WTC11 (cell line): ENCODE measurements around the gene ZBTB16. TPM values are rescaled to one million over a fixed set of nuclear protein-coding genes. Genes with fewer than 3 reads are reported as not detected.

Experiments
- ATAC-seq: fragments of 200-7000 bp; cut with Tn5 transposase; 2 replicates; pipeline ENCODE4 v1.10.0; 2021; ENCODE audit warnings: mild to moderate bottlenecking, moderate library complexity
- CTCF ChIA-PET: fragments of 300-600 bp; sonication (Branson Sonifier 250); formaldehyde crosslinking; loops from one replicate; lab custom pipeline; 2021; ENCODE audit warnings: antibody characterized with exemption; lab: Charles Lee
- POLR2A ChIA-PET: fragments of 350-600 bp; sonication (Branson Sonifier 250); formaldehyde crosslinking; loops from one replicate; lab custom pipeline; 2021; ENCODE audit warnings: antibody characterized with exemption; lab: Charles Lee
- DNase-seq: peaks from one replicate; pipeline ENCODE4 v3.0.0; 2021; ENCODE audit warnings: low spot score
- H3K27ac Mint-ChIP-seq: 2 replicates; pipeline ENCODE4 v1.8.0; 2021; ENCODE audit warnings: mixed read lengths
- H3K27me3 Mint-ChIP-seq: 2 replicates; pipeline ENCODE4 v1.8.0; 2021; ENCODE audit warnings: low read depth, mild to moderate bottlenecking, moderate library complexity, mixed read lengths
- H3K36me3 Mint-ChIP-seq: 2 replicates; pipeline ENCODE4 v1.8.0; 2021; ENCODE audit warnings: mixed read lengths
- H3K4me1 Mint-ChIP-seq: 2 replicates; pipeline ENCODE4 v1.8.0; 2022; ENCODE audit warnings: mixed read lengths
- H3K4me3 Mint-ChIP-seq: 2 replicates; pipeline ENCODE4 v1.8.0; 2021; ENCODE audit warnings: mild to moderate bottlenecking, moderate library complexity, mixed read lengths
- H3K9me3 Mint-ChIP-seq: 2 replicates; pipeline ENCODE4 v1.8.0; 2021; ENCODE audit warnings: mixed read lengths
- AFF4 ChIP-seq: sonication (generic); formaldehyde crosslinking; IDR thresholded peaks from 2 replicates; pipeline ENCODE4 v1.8.1; 2023; ENCODE audit warnings: mild to moderate bottlenecking, missing genetic modification reagents, borderline replicate concordance
- ELF4 ChIP-seq: sonication (generic); formaldehyde crosslinking; IDR thresholded peaks from 2 replicates; pipeline ENCODE4 v1.8.1; 2022; ENCODE audit warnings: low read depth, mild to moderate bottlenecking, moderate library complexity, missing genetic modification reagents
- EMX1 ChIP-seq: fragments of 250-450 bp; sonication (Bioruptor Pico); IDR thresholded peaks from 2 replicates; pipeline ENCODE4 v1.8.0; 2021; ENCODE audit warnings: mild to moderate bottlenecking
- FOXJ3 ChIP-seq: sonication (generic); formaldehyde crosslinking; IDR thresholded peaks from 2 replicates; pipeline ENCODE4 v1.9.0; 2021; ENCODE audit warnings: missing genetic modification reagents, mild to moderate bottlenecking, borderline replicate concordance
- FOXP4 ChIP-seq: sonication (generic); formaldehyde crosslinking; IDR thresholded peaks from 2 replicates; pipeline ENCODE4 v1.8.0; 2022; ENCODE audit warnings: mild to moderate bottlenecking, missing genetic modification reagents
- IRF2 ChIP-seq: sonication (generic); formaldehyde crosslinking; IDR thresholded peaks from 2 replicates; pipeline ENCODE4 v1.8.0; 2022; ENCODE audit warnings: low read depth, missing genetic modification reagents, borderline replicate concordance
- KAT7 ChIP-seq: sonication (generic); formaldehyde crosslinking; IDR thresholded peaks from 2 replicates; pipeline ENCODE4 v1.8.1; 2023; ENCODE audit warnings: missing genetic modification reagents, mild to moderate bottlenecking, borderline replicate concordance
- MAX ChIP-seq: sonication (generic); formaldehyde crosslinking; IDR thresholded peaks from 2 replicates; pipeline ENCODE4 v1.8.0; 2022; ENCODE audit warnings: mild to moderate bottlenecking, missing genetic modification reagents
- OVOL2 ChIP-seq: fragments of 250-450 bp; sonication (Bioruptor Pico); IDR thresholded peaks from 2 replicates; pipeline ENCODE4 v1.9.0; 2021; ENCODE audit warnings: mild to moderate bottlenecking, borderline replicate concordance
- SOX15 ChIP-seq: fragments of 250-450 bp; sonication (Bioruptor Pico); IDR thresholded peaks from 2 replicates; pipeline ENCODE4 v1.9.0; 2021; ENCODE audit warnings: mild to moderate bottlenecking
- ZNF138 ChIP-seq: sonication (generic); formaldehyde crosslinking; conservative IDR thresholded peaks from 2 replicates; pipeline ENCODE4 v1.8.1; 2022; ENCODE audit warnings: mild to moderate bottlenecking, moderate library complexity, missing genetic modification reagents
- ZNF263 ChIP-seq: sonication (generic); formaldehyde crosslinking; IDR thresholded peaks from 2 replicates; pipeline ENCODE4 v1.8.1; 2022; ENCODE audit warnings: low read depth, mild to moderate bottlenecking, moderate library complexity, missing genetic modification reagents
- ZNF671 ChIP-seq: fragments of 250-450 bp; sonication (Bioruptor Pico); IDR thresholded peaks from 2 replicates; pipeline ENCODE4 v1.8.0; 2021; ENCODE audit warnings: mild to moderate bottlenecking
- total RNA-seq: library from RNA; stranded (reverse); gene quantifications from 3 replicates; pipeline ENCODE4 v1.2.3, GENCODE V29; 2021
- TF ChIP-seq, protein P1 (sequence below): sonication (generic); formaldehyde crosslinking; IDR thresholded peaks from 2 replicates; pipeline ENCODE4 v1.8.1; 2023; ENCODE audit warnings: mild to moderate bottlenecking, missing genetic modification reagents, moderate library complexity

ZBTB16 gene
- total RNA-seq, 1 experiment from 2014 or later = 0.57 TPM

- no peak for TF ChIP-seq FOXP4 (CRISPR knock-in tag)
- TF ChIP-seq MAX = no peak
- TF ChIP-seq KAT7 (CRISPR knock-in tag) = no peak
- no peak for TF ChIP-seq ZNF671 (CRISPR knock-in tag)
- TF ChIP-seq EMX1 (CRISPR knock-in tag) = no peak
- TF ChIP-seq ZNF138 = no peak
- TF ChIP-seq OVOL2 (CRISPR knock-in tag) = no peak
Observed at GRCh38 chr11:114090976-114091375, 31.5 kb downstream of the ZBTB16 start (continued).

DNA sequence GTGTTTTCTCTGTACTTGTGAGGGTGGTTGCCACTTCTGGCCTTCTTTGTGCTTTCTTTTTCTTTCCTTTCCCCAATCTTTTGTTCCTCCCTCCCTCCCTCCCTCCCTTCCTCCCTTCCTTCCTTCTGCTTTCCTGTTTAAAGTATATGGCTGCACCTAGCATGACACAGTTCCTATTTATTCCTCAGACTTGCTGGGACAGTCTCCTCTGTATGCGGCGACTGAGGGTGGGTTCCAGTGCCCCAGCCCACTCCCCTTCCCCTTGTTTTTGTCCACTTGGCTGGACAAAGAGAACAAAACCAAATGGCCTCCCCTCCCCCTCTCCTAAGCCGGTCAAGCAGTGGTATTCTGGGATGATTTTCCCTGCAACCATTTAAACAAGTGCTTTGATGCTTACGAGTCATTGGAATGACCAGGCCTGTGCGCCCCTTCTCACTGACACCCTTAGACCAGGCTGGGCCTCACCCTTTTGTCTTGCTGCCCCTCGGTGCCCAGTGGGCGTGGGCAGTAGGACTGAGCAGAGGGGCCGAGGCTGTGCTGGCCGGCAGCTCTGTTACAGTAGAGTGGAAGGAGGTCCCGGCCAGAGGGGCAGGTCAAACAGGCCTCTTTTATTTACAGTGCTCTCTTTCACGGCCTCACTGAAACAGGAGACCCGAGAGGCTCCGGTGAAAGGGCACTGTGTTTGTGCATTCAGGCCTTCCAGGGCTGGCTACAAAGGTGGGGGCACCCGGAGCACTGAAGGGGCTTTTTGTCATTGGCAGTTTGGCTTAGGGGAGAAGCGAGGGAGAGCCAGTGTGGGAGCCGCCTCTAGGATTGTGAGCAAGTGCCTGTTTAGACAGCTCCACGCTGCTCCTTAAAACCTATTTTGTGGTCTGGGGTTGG is 32.2 kb downstream of the ZBTB16 start:
- TF ChIP-seq AFF4 (no peak), ZNF263 (CRISPR knock-in tag) (no peak), SOX15 (CRISPR knock-in tag) (no peak)
- POLR2A ChIA-PET = no interaction called here
- no peak overlapping the region for H3K4me3 Mint-ChIP-seq
- ATAC-seq = peak; percentile 71
- no peaks in the 10 kb centered on the region for H3K9me3 Mint-ChIP-seq
- H3K4me1 Mint-ChIP-seq = peaks cover 14% of the 10 kb centered on the region
- no peaks in the 10 kb centered on the region for H3K36me3 Mint-ChIP-seq
- peak overlapping the region; percentile 46 for H3K27ac Mint-ChIP-seq
- CTCF ChIA-PET = no interaction called here
- DNase-seq = no peak
- H3K27me3 Mint-ChIP-seq = no peaks in the 10 kb centered on the region; the same call in 1 of the 2 replicates

DNA sequence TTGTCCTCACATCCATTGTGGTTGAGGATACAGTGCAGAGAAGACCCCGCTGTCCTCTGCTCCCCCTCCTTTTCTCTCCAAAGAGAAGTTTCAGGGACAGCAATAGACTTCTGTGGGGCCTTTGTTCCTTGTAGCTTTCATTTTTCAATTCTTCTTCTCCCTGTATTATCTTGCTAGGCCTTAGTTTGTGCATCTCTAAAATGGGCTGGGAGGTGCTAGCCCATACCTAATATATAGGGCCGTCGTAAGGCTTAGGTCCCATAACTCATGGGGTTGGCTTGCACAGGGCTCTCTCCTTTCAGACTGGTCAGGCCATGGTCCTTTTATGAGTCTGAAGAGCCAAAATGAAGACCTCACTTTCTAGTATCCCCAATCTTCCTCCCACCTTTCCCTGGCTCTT is 33.0 kb downstream of the ZBTB16 start:
- DNase-seq = no peak
- Mint-ChIP-seq H3K27me3 (no peaks in the 10 kb centered on the region; the same call in 1 of the 2 replicates), H3K4me3 (no peak overlapping the region), H3K36me3 (no peaks in the 10 kb centered on the region), H3K4me1 (peaks cover 14% of the 10 kb centered on the region), H3K27ac (no peak overlapping the region), H3K9me3 (no peaks in the 10 kb centered on the region)
- POLR2A ChIA-PET = no interaction called here
- TF ChIP-seq IRF2 (CRISPR knock-in tag) = no peak
- TF ChIP-seq, protein P1, sequence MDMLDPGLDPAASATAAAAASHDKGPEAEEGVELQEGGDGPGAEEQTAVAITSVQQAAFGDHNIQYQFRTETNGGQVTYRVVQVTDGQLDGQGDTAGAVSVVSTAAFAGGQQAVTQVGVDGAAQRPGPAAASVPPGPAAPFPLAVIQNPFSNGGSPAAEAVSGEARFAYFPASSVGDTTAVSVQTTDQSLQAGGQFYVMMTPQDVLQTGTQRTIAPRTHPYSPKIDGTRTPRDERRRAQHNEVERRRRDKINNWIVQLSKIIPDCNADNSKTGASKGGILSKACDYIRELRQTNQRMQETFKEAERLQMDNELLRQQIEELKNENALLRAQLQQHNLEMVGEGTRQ (CRISPR knock-in tag) = no peak
- no peak for TF ChIP-seq FOXJ3 (CRISPR knock-in tag)
- no peak for TF ChIP-seq ELF4 (CRISPR knock-in tag)
- TF ChIP-seq MAX = no peak
- ATAC-seq = no peak
- CTCF ChIA-PET = no interaction called here
